Stimulated activated CD8-positive, alpha-beta memory T cell treated with anti-CD3 and anti-CD28 coated beads, Interleukin-4, amount 100 ng/mL, for 4 hours (primary cell): ENCODE results near the gene AFAP1L2.

Source experiments
- DNase-seq, 2 donors: peaks; one replicate each; pipeline ENCODE4 v3.0.0-alpha.2; 2020; ENCODE audit warnings: low read depth in 2 of 2, low spot score in 1 of 2

Gene AFAP1L2

GRCh38 chr10:114246679-114247305, 157.5 kb downstream of the AFAP1L2 start:
- DNase-seq: no peak

GRCh38 chr10:114245121-114245791, 159.0 kb downstream of the AFAP1L2 start:
- no peak for DNase-seq
